ENCODE measurements around the gene DEGS2. TPM values are rescaled to one million over a fixed set of nuclear protein-coding genes. Genes with fewer than 3 reads are reported as not detected.

The DEGS2 gene
- total and polyA plus RNA-seq, 4 donors: 0.10 to 3.0 (median 0.90) TPM

DNA sequence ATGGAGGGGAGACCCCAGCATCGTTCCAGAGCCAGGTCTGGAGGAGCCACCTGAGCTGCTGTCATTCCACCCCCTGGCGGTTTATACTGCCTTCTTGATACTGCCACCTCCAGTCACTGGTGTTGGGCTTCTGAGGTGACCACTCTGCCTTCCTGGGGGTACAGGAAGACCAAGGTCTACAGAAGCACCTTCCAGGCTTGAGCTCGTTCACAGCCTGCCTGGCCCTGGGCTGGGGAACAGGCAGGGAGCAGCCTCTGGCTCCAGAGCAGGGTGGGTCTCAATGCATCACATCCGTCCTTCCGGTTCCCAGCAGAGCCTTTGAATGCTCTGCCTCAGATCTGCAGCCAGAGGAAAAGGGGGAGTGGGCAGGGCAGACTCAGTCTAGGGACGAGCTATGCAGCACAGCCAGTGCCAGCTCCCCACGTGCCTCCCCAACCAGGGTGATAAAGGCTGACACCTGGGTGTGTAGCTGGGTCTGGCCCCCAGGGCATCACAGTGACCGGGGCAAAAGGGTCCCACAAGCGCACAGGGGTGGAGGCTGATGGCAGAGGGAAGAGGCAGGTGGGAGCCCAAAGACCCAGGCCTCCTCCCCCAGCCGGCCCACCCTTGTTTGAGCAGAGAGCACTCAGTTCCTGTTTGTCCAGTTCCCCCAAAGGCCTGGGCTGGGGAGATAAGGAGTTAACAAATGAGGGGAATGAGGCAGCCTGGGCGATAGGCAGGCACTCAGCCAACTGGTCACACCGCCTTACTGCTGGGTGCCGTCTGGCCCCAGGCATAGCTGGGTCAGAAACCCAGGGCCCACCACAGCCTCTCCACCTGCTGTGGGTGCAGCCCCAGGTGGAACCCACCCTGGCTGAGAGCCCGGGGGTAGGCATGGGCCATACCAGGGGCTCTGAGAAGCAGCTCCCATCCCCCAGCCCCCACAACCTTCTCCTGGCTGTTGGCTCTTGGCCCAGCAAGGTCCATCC is 17.1 kb downstream of the DEGS2 start:
- DNase-seq: no peak
- H3K36me3 ChIP-seq (ENCODE audit: control insufficient read depth in 1 of 2, insufficient read depth in 2 of 2, low read length in 1 of 2): no peaks in the 10 kb centered on the region
- no peaks in the 10 kb centered on the region for H3K27me3 ChIP-seq (ENCODE audit: control insufficient read depth in 1 of 2, insufficient read depth in 2 of 2, low read length in 1 of 2)
- H3K27ac ChIP-seq (ENCODE audit: low read depth in 1 of 2, low read length in 2 of 2): no peak overlapping the region
- H3K4me1 ChIP-seq (ENCODE audit: control insufficient read depth in 1 of 2, insufficient read depth in 2 of 2, low read length in 2 of 2): no peaks in the 10 kb centered on the region
- H3K9me3 ChIP-seq (ENCODE audit: control insufficient read depth, low read length): no peaks in the 10 kb centered on the region
- no peak overlapping the region for H3K4me3 ChIP-seq (ENCODE audit: low read length in 2 of 2)
- ATAC-seq (ENCODE audit: low FRiP score): peak; percentile 44
- 57 to 61% methylated on average over 14 of the region's 14 CpGs for WGBS, 2 donors
- intact Hi-C loops (cut with DNase I): no loop called here

DNA sequence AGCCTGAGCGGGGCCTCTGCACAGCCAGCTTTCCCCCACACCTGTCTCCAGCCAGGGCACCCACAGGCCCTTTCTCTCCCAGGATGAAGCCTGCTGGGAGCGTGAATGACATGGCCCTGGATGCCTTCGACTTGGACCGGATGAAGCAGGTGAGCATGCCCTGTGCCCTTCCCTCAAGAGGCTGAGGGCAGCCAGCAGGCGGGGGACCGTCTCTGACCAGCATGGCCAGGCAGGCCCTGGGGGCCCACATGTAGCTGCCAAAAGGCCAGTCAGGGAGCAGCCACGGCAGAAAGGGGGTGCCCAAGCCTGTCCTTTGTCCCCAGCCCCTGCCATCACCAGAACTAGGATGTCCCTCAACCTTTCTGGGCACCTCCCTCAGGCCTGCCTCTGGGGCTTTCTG is 18.3 kb downstream of the DEGS2 start:
- ATAC-seq (ENCODE audit: low FRiP score) (no peak), DNase-seq (no peak)
- no peaks in the 10 kb centered on the region for H3K27me3 ChIP-seq (ENCODE audit: control insufficient read depth in 1 of 2, insufficient read depth in 2 of 2, low read length in 1 of 2)
- H3K4me3 ChIP-seq (ENCODE audit: low read length in 2 of 2): no peak overlapping the region
- intact Hi-C loops (cut with DNase I): no loop called here
- H3K9me3 ChIP-seq (ENCODE audit: control insufficient read depth, low read length): no peaks in the 10 kb centered on the region
- 94 to 97% methylated on average over 7 of the region's 7 CpGs for WGBS, 2 donors
- no peak overlapping the region for H3K27ac ChIP-seq (ENCODE audit: low read depth in 1 of 2, low read length in 2 of 2)
- H3K36me3 ChIP-seq (ENCODE audit: control insufficient read depth in 1 of 2, insufficient read depth in 2 of 2, low read length in 1 of 2): no peaks in the 10 kb centered on the region
- no peaks in the 10 kb centered on the region for H3K4me1 ChIP-seq (ENCODE audit: control insufficient read depth in 1 of 2, insufficient read depth in 2 of 2, low read length in 2 of 2)

DNA sequence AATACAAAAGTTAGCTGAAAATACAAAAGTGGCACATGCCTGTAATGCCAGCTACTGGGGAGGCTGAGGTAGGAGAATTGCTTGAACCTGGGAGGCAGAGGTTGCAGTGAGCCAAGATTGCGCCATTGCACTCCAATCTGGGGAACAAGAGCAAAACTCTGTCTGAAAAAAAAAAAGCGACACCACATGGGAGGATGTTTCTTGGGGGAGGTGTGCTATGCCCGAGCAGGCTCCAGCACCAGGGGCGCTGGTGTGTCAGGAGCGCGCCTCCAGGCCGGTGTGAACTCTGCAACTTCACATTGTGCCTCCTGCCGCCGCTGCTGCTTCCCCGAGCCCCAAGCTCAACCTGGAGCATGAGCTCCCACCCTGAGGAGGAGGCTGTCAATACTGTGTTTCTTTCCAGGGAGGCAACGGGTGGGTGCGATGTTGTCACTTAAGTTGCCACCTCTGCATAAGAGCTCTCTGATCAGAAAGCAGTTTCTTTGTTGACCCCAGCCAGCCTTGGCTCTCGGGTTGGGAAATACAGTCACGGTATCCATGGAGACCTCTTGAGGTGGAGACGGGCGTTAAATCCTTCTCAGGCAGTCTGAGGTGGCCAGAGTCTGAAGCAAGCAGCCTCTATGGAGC is 18.9 kb downstream of the DEGS2 start:
- 70 to 74% methylated on average over 16 of the region's 16 CpGs for WGBS, 2 donors

DNA sequence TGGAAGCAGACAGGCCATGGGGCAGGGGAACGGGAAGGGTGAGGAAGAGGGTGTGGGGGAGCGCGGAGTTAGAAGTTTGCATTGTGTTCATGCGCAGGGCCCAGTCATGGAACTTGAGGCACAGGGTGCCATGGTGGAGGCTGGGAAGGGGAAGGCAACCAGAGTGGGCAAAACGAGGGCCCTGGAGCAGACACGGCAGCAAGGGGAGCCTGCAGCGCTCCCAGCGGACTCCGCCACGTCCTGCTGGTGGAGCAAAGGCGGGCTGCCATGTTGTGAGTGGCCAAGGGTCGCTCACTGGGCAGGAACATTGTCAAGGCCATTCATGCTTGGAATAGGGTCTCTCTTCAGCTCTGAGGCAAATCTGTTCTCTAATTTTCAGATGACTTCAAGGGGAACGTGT is 20.5 kb downstream of the DEGS2 start:
- 97 to 98% methylated on average over 13 of the region's 13 CpGs for WGBS, 2 donors
- no peak overlapping the region for H3K4me3 ChIP-seq (ENCODE audit: low read length in 2 of 2)
- H3K27ac ChIP-seq (ENCODE audit: low read depth in 1 of 2, low read length in 2 of 2): no peak overlapping the region
- no peaks in the 10 kb centered on the region for H3K36me3 ChIP-seq (ENCODE audit: control insufficient read depth in 1 of 2, insufficient read depth in 2 of 2, low read length in 1 of 2)
- intact Hi-C loops (cut with DNase I): no loop called here
- no peak for ATAC-seq (ENCODE audit: low FRiP score)
- no peaks in the 10 kb centered on the region for H3K27me3 ChIP-seq (ENCODE audit: control insufficient read depth in 1 of 2, insufficient read depth in 2 of 2, low read length in 1 of 2)
- H3K4me1 ChIP-seq (ENCODE audit: control insufficient read depth in 1 of 2, insufficient read depth in 2 of 2, low read length in 2 of 2): no peaks in the 10 kb centered on the region
- no peaks in the 10 kb centered on the region for H3K9me3 ChIP-seq (ENCODE audit: control insufficient read depth, low read length)
- no peak for DNase-seq

More for the DNA sequence above, 18.9 kb downstream of the DEGS2 start:
- Histone ChIP-seq H3K36me3 (ENCODE audit: control insufficient read depth in 1 of 2, insufficient read depth in 2 of 2, low read length in 1 of 2) (no peaks in the 10 kb centered on the region), H3K27ac (ENCODE audit: low read depth in 1 of 2, low read length in 2 of 2) (no peak overlapping the region), H3K9me3 (ENCODE audit: control insufficient read depth, low read length) (no peaks in the 10 kb centered on the region), H3K27me3 (ENCODE audit: control insufficient read depth in 1 of 2, insufficient read depth in 2 of 2, low read length in 1 of 2) (no peaks in the 10 kb centered on the region), H3K4me3 (ENCODE audit: low read length in 2 of 2) (no peak overlapping the region), H3K4me1 (ENCODE audit: control insufficient read depth in 1 of 2, insufficient read depth in 2 of 2, low read length in 2 of 2) (no peaks in the 10 kb centered on the region)
- intact Hi-C loops (cut with DNase I): no loop called here
- no peak for DNase-seq
- no peak for ATAC-seq (ENCODE audit: low FRiP score)

DNA sequence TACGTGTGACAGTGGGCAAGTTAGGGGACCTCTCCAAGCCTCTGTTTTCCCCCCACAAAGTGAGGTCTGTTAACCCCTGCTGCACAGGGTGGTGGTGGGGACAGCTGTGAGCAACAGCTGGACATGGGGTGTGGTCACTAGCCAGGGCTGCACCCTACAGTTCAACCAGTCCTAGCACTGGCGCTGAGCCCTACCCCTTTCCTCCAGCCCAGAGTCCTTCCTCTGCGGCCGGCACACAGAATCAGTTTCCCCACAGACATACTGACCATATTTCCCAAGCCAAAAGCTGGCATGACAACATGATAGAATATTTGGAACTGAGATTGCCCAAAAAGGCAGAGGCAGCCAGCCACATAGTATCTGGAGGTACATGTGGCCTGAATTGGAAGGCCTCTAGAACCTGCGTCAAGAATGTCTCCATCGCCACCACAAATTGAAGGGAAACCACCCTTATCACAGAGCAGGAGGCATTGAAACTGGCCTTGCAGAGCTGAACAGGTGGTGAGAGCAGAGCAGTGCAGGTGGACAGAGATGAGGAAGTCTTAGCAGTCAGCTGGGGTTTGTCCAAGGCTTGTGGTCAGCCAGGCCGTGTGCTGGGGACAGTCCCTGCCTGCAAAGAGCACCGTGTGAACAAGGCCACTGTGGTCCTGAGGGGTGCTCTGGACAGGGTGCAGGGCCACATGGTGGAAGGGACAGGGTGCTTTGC is 21.2 kb downstream of the DEGS2 start:
- ATAC-seq (ENCODE audit: low FRiP score) (no peak), DNase-seq (no peak)
- Histone ChIP-seq H3K27ac (ENCODE audit: low read depth in 1 of 2, low read length in 2 of 2) (no peak overlapping the region), H3K4me1 (ENCODE audit: control insufficient read depth in 1 of 2, insufficient read depth in 2 of 2, low read length in 2 of 2) (no peaks in the 10 kb centered on the region), H3K36me3 (ENCODE audit: control insufficient read depth in 1 of 2, insufficient read depth in 2 of 2, low read length in 1 of 2) (no peaks in the 10 kb centered on the region), H3K4me3 (ENCODE audit: low read length in 2 of 2) (no peak overlapping the region), H3K9me3 (ENCODE audit: control insufficient read depth, low read length) (no peaks in the 10 kb centered on the region), H3K27me3 (ENCODE audit: control insufficient read depth in 1 of 2, insufficient read depth in 2 of 2, low read length in 1 of 2) (no peaks in the 10 kb centered on the region)
- WGBS, 2 donors: 78 to 85% methylated on average over 8 of the region's 8 CpGs
- intact Hi-C loops (cut with DNase I): no loop called here

DNA sequence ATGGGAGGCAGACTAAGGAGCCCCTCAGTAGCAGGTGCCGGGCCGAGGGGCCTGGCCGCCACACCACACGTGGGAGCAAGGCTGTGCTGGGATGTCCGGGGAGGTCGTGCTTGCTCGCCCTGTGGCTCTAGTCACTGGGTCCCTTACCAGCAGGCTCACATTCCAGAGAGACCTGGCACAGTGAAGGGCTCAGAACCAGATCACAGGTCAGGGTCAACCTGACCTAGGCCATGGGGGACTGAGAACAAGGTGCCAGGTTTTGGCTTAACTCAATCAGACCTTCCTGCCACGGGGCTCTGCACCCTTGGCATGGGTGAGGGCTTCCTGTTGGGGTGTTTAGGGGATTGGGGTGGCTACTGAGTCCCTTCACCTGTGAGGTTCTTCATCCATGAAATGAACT is 22.3 kb downstream of the DEGS2 start:
- no peaks in the 10 kb centered on the region for H3K36me3 ChIP-seq (ENCODE audit: control insufficient read depth in 1 of 2, insufficient read depth in 2 of 2, low read length in 1 of 2)
- no peak overlapping the region for H3K4me3 ChIP-seq (ENCODE audit: low read length in 2 of 2)
- H3K27ac ChIP-seq (ENCODE audit: low read depth in 1 of 2, low read length in 2 of 2): no peak overlapping the region
- H3K4me1 ChIP-seq (ENCODE audit: control insufficient read depth in 1 of 2, insufficient read depth in 2 of 2, low read length in 2 of 2): no peaks in the 10 kb centered on the region
- H3K9me3 ChIP-seq (ENCODE audit: control insufficient read depth, low read length): no peaks in the 10 kb centered on the region
- intact Hi-C loops (cut with DNase I): no loop called here
- H3K27me3 ChIP-seq (ENCODE audit: control insufficient read depth in 1 of 2, insufficient read depth in 2 of 2, low read length in 1 of 2): no peaks in the 10 kb centered on the region
- no peak for DNase-seq
- no peak for ATAC-seq (ENCODE audit: low FRiP score)
- 84 to 91% methylated on average over 8 of the region's 8 CpGs for WGBS, 2 donors

DNA sequence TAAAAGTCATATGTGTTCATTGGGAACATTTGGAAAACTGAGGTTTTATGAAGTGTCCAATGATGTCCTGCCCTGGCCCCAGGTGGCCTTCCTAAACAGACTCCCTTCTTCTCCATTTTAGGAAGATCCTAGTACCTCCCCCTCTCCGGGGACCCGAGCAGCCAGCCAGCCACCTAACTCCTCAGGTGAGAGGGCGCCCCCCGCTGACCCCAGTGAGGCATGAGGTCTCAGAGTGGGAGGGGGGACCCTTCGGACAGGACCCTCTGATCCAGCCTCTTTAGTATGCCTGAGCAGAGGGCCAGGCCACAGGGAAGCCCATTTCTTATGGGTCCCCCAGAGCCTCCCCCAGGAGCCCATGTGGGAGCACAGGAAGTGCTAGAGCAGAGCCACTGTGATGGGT is 23.7 kb downstream of the DEGS2 start:
- Histone ChIP-seq H3K36me3 (ENCODE audit: control insufficient read depth in 1 of 2, insufficient read depth in 2 of 2, low read length in 1 of 2) (no peaks in the 10 kb centered on the region), H3K27me3 (ENCODE audit: control insufficient read depth in 1 of 2, insufficient read depth in 2 of 2, low read length in 1 of 2) (no peaks in the 10 kb centered on the region), H3K4me3 (ENCODE audit: low read length in 2 of 2) (no peak overlapping the region), H3K27ac (ENCODE audit: low read depth in 1 of 2, low read length in 2 of 2) (no peak overlapping the region), H3K4me1 (ENCODE audit: control insufficient read depth in 1 of 2, insufficient read depth in 2 of 2, low read length in 2 of 2) (no peaks in the 10 kb centered on the region), H3K9me3 (ENCODE audit: control insufficient read depth, low read length) (no peaks in the 10 kb centered on the region)
- DNase-seq: no peak
- 86 to 91% methylated on average over 5 of the region's 5 CpGs for WGBS, 2 donors
- intact Hi-C loops (cut with DNase I): no loop called here
- ATAC-seq (ENCODE audit: low FRiP score): no peak

DNA sequence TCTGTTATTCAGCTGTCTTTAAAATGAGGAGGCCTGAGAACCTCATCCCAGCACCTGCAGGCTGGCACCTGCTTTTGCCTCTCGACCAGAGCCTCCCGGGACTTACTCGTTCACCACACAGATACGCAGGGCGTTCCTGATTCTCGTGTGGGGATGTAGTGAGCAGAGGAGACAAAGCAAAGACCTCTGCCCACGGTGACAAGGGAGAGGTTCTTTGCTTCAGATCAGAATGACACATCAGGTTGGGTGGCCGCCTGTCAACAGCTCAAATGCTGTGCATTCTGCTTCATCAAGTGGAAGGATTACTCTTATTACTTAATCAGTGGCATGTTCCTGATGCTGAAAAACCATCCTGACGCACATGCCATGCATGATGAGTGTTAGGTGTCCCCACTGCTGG is 24.4 kb downstream of the DEGS2 start:
- no peaks in the 10 kb centered on the region for H3K27me3 ChIP-seq (ENCODE audit: control insufficient read depth in 1 of 2, insufficient read depth in 2 of 2, low read length in 1 of 2)
- ATAC-seq (ENCODE audit: low FRiP score): no peak
- intact Hi-C loops (cut with DNase I): no loop called here
- no peaks in the 10 kb centered on the region for H3K4me1 ChIP-seq (ENCODE audit: control insufficient read depth in 1 of 2, insufficient read depth in 2 of 2, low read length in 2 of 2)
- 93 to 94% methylated on average over 9 of the region's 9 CpGs for WGBS, 2 donors
- no peak for DNase-seq
- H3K36me3 ChIP-seq (ENCODE audit: control insufficient read depth in 1 of 2, insufficient read depth in 2 of 2, low read length in 1 of 2): no peaks in the 10 kb centered on the region
- no peaks in the 10 kb centered on the region for H3K9me3 ChIP-seq (ENCODE audit: control insufficient read depth, low read length)
- no peak overlapping the region for H3K27ac ChIP-seq (ENCODE audit: low read depth in 1 of 2, low read length in 2 of 2)
- no peak overlapping the region for H3K4me3 ChIP-seq (ENCODE audit: low read length in 2 of 2)
